Measurements from ENCODE around the gene RNASE4. TPM values are rescaled to one million over a fixed set of nuclear protein-coding genes. Genes with fewer than 3 reads are reported as not detected.

RNASE4 gene
- polyA plus RNA-seq, 1 of the 3 experiments (the other 2 are of a cell fraction), result 11.6 TPM

DNA sequence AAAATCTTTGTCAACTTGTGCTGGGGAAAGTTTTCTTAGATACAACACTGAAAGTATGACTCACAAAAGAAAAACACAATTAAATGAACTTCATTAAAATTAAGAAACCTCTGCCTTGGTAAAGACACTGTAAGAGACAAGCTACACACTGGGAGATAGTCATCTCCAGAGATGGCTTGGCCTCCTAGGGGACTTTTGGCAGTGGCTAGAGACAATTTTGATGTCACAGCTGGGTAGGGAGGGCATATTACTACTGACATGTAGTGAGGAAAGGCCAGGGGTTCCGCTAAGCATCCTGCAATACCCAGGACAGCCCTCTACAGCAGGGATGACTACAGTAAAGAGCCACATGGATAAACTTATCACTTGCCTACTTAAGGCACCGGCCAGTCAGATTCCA lies 8.7 kb upstream of the RNASE4 start:
- H3K4me1 ChIP-seq (ENCODE audit: control insufficient read depth in 1 of 2, insufficient read depth in 2 of 2, low read depth in 1 of 2, low read length in 1 of 2), result peaks cover 4 to 5% of the 10 kb centered on the region in 2 experiments; a peak in 3 of 4 replicates
- no peak for DNase-seq
- TF ChIP-seq, protein P1, sequence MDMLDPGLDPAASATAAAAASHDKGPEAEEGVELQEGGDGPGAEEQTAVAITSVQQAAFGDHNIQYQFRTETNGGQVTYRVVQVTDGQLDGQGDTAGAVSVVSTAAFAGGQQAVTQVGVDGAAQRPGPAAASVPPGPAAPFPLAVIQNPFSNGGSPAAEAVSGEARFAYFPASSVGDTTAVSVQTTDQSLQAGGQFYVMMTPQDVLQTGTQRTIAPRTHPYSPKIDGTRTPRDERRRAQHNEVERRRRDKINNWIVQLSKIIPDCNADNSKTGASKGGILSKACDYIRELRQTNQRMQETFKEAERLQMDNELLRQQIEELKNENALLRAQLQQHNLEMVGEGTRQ (IDR thresholded peaks at IDR 0.05; ENCODE audit: borderline replicate concordance, low read depth, low read length), result no peak
- no peak for TF ChIP-seq RFX5 (IDR thresholded peaks at IDR 0.05; ENCODE audit: low read length)
- TF ChIP-seq SIN3A (IDR thresholded peaks at IDR 0.05; ENCODE audit: borderline replicate concordance, low read depth, low read length), result no peak
- no peak for TF ChIP-seq GATA2 (CRISPR knock-in tag; IDR thresholded peaks at IDR 0.05)
- no peak for TF ChIP-seq EP300 (IDR thresholded peaks at IDR 0.05; ENCODE audit: borderline replicate concordance in 1 of 2, low read depth in 1 of 2, low read length in 1 of 2)
- TF ChIP-seq FOSL2 (IDR thresholded peaks at IDR 0.05; ENCODE audit: borderline replicate concordance, low read depth), result no peak
- TF ChIP-seq RAD21 (IDR thresholded peaks at IDR 0.05; ENCODE audit: low read length), result no peak
- TF ChIP-seq, protein P2, sequence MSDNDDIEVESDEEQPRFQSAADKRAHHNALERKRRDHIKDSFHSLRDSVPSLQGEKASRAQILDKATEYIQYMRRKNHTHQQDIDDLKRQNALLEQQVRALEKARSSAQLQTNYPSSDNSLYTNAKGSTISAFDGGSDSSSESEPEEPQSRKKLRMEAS (IDR thresholded peaks at IDR 0.05; ENCODE audit: low read depth), result no peak
- TF ChIP-seq JUND (IDR thresholded peaks at IDR 0.05), result no peak
- H3K4me2 ChIP-seq, result no peak overlapping the region
- no peaks in the 10 kb centered on the region for H3K36me3 ChIP-seq (replicated peaks in 1 of 2; ENCODE audit: control insufficient read depth in 1 of 2, insufficient read depth in 2 of 2, low read length in 1 of 2)
- ChIA-PET POLR2A (no interaction called here), CTCF (no interaction called here)
- H3K4me3 ChIP-seq (ENCODE audit: low read depth in 2 of 2, low read length in 1 of 2), result no peak overlapping the region
- WGBS (ENCODE audit: low lambda C conversion rate), result 33% methylated on average over 2 of the region's 2 CpGs
- peaks cover 5% of the 10 kb centered on the region for H3F3A ChIP-seq (replicated peaks; ENCODE audit: insufficient read depth)
- no peak overlapping the region for H3K27ac ChIP-seq (ENCODE audit: low read depth in 2 of 2, low read length in 1 of 2)
- H3K79me2 ChIP-seq (ENCODE audit: insufficient read depth), result no peaks in the 10 kb centered on the region
- H3K27me3 ChIP-seq (ENCODE audit: insufficient read depth), result peaks cover 51% of the 10 kb centered on the region
- no peaks in the 10 kb centered on the region for H3K9me3 ChIP-seq
- H4K20me1 ChIP-seq (ENCODE audit: insufficient read depth), result no peaks in the 10 kb centered on the region
- no peak overlapping the region for H3K9ac ChIP-seq
- no peaks in the 10 kb centered on the region for H3K9me2 ChIP-seq
- no peak overlapping the region for H2AFZ ChIP-seq (ENCODE audit: low read depth)

DNA sequence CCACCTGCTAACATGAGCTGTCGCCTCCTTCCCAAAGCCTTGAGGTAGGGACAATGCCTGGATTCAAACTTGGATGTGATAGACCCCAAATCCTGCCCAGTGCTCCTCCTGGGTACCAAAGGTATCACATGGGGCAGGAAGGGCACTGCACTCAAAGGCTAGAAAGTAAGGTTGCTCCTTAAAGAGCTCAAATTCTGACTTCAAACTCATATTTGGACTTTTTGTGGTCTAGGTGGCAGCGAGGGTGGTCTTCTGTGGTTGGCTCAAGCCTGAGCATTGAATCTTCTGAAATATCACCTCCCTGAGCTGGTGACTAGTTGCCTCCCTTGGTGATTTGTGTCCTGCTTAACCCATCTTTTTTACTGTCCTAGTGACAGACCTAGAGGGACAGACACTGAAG lies 8.3 kb upstream of the RNASE4 start:
- no peak overlapping the region for H3K4me3 ChIP-seq (ENCODE audit: low read depth in 2 of 2, low read length in 1 of 2)
- H2AFZ ChIP-seq (ENCODE audit: low read depth), result no peak overlapping the region
- H3K9ac ChIP-seq, result no peak overlapping the region
- peaks cover 47% of the 10 kb centered on the region for H3K27me3 ChIP-seq (ENCODE audit: insufficient read depth)
- ChIA-PET CTCF (no interaction called here), POLR2A (no interaction called here)
- peaks cover 9% of the 10 kb centered on the region for H3F3A ChIP-seq (replicated peaks; ENCODE audit: insufficient read depth)
- H3K9me3 ChIP-seq, result no peaks in the 10 kb centered on the region
- H3K9me2 ChIP-seq, result no peaks in the 10 kb centered on the region
- no peak for TF ChIP-seq EP300 (IDR thresholded peaks at IDR 0.05; ENCODE audit: borderline replicate concordance in 1 of 2, low read depth in 1 of 2, low read length in 1 of 2)
- TF ChIP-seq RAD21 (IDR thresholded peaks at IDR 0.05; ENCODE audit: low read length), result no peak
- TF ChIP-seq NFIC (IDR thresholded peaks at IDR 0.05; ENCODE audit: borderline replicate concordance), result no peak
- no peak for TF ChIP-seq SIN3A (IDR thresholded peaks at IDR 0.05; ENCODE audit: borderline replicate concordance, low read depth, low read length)
- TF ChIP-seq EZH2phosphoT487 (IDR thresholded peaks at IDR 0.05; ENCODE audit: borderline replicate concordance, low read depth), result no peak
- no peak overlapping the region for H3K27ac ChIP-seq (ENCODE audit: low read depth in 2 of 2, low read length in 1 of 2)
- WGBS (ENCODE audit: low lambda C conversion rate), result 20% methylated on average over 2 of the region's 2 CpGs
- no peak for DNase-seq
- no peaks in the 10 kb centered on the region for H3K36me3 ChIP-seq (replicated peaks in 1 of 2; ENCODE audit: control insufficient read depth in 1 of 2, insufficient read depth in 2 of 2, low read length in 1 of 2)
- no peaks in the 10 kb centered on the region for H3K79me2 ChIP-seq (ENCODE audit: insufficient read depth)
- no peak overlapping the region for H3K4me2 ChIP-seq
- no peaks in the 10 kb centered on the region for H4K20me1 ChIP-seq (ENCODE audit: insufficient read depth)
- H3K4me1 ChIP-seq (ENCODE audit: control insufficient read depth in 1 of 2, insufficient read depth in 2 of 2, low read depth in 1 of 2, low read length in 1 of 2), result peaks cover 5 to 8% of the 10 kb centered on the region in 2 experiments; a peak in 3 of 4 replicates
